Peyer's patch (tissue), 4 donors: ENCODE data around the gene KIRREL1.

Experiments
- CTCF ChIP-seq, 6 experiments: fragments of 450-650 bp in 4 of 6; fragments of 200-600 bp in 2 of 6; sonication (generic) in 1 of 6; IDR thresholded peaks; one replicate each; pipeline ENCODE4 v1.5.1; 2017 to 2019; ENCODE audit warnings: antibody characterized with exemption in 6 of 6, mild to moderate bottlenecking in 3 of 6, moderate library complexity in 1 of 6
- POLR2A ChIP-seq, 2 donors: fragments of 450-650 bp; IDR thresholded peaks; one replicate each; pipeline ENCODE4 v1.5.1; 2017; ENCODE audit warnings: antibody characterized with exemption in 2 of 2, mild to moderate bottlenecking in 2 of 2, moderate library complexity in 2 of 2

DNA sequence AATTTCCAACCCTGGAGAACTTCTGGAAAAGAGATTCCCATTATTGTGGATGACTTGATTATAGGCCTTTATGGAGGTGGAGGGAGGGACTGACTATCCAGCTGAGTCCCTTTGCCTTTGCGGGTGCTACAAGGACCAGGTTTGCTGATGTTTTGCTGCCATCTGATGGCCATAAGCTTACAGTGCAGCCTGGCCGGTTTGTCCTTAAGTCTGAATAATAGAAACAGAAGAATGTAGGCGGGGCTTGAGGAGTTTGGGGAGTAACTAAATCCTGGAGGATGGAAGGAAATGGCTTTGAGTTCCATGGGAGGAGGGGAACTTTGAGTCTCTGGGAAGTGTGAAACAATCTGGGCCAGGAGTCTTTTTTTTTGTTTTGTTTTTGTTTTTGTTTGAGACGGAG, 131.6 kb downstream of the KIRREL1 start:
- TF ChIP-seq CTCF (IDR thresholded peaks at IDR 0.05) (peak; percentile 79 to 98 (median 92)), POLR2A (IDR thresholded peaks at IDR 0.05) (no peak)
